Activated T-cell treated with anti-CD3 and anti-CD28 coated beads, Interleukin-2, amount 50 U/mL, for 72 hours (primary cell): Measurements from ENCODE around the gene PREX1. TPM values are rescaled to one million over a fixed set of nuclear protein-coding genes. Genes with fewer than 3 reads are reported as not detected.
"Not testable (repeated sequence)": the region's sequence is repeated elsewhere in the genome, so short reads cannot be mapped to it uniquely, and the experiment has no call there.

Experiments used
- ATAC-seq, 2 donors: fragments of 150-1000 bp; cut with Tn5 transposase; replicated peaks in 1 of 2; 2 replicates each; pipeline ENCODE4 v1.10.0; 2021; ENCODE audit warnings: moderate library complexity in 2 of 2, mild to moderate bottlenecking in 1 of 2
- DNase-seq, 2 donors: peaks; one replicate each; pipeline ENCODE4 v3.0.0; 2021 to 2022; ENCODE audit warnings: mixed read lengths in 1 of 2
- H3K27ac Mint-ChIP-seq: one replicate; pipeline ENCODE4 v1.8.0; 2022; ENCODE audit warnings: mild to moderate bottlenecking, moderate library complexity, mixed read lengths
- H3K27me3 Mint-ChIP-seq: one replicate; pipeline ENCODE4 v1.8.0; 2022; ENCODE audit warnings: low read depth, mixed read lengths
- H3K36me3 Mint-ChIP-seq, 2 donors: one replicate each; pipeline ENCODE4 v1.8.0; 2022; ENCODE audit warnings: mixed read lengths in 2 of 2, mild to moderate bottlenecking in 1 of 2; ENCODE audit not compliant: insufficient read depth in 2 of 2
- H3K4me1 Mint-ChIP-seq: one replicate; pipeline ENCODE4 v1.8.0; 2022; ENCODE audit warnings: low read depth, mixed read lengths
- H3K4me3 Mint-ChIP-seq, 2 donors: one replicate each; pipeline ENCODE4 v1.8.0; 2022; ENCODE audit warnings: mild to moderate bottlenecking in 2 of 2, mixed read lengths in 2 of 2, moderate library complexity in 2 of 2
- H3K9me3 Mint-ChIP-seq, 2 donors: one replicate each; pipeline ENCODE4 v1.8.0; 2022; ENCODE audit warnings: mixed read lengths in 2 of 2
- total RNA-seq, 2 donors: library from RNA; stranded (reverse); gene quantifications; one replicate each; pipeline ENCODE4 v1.2.3, GENCODE V29; 2022

Gene PREX1
- total RNA-seq, 2 donors from 2014 or later: 85.6 to 112 TPM

- H3K9me3 Mint-ChIP-seq: no peaks in the 10 kb centered on the region
- DNase-seq (no peak), ATAC-seq (no peak)
- H3K27ac Mint-ChIP-seq: no peak overlapping the region
- no peaks in the 10 kb centered on the region for H3K4me1 Mint-ChIP-seq
- no peaks in the 10 kb centered on the region for H3K36me3 Mint-ChIP-seq
- no peaks in the 10 kb centered on the region for H3K27me3 Mint-ChIP-seq
- H3K4me3 Mint-ChIP-seq: no peak overlapping the region
Measured at GRCh38 chr20:48603116-48603818, 224.5 kb downstream of the PREX1 start.

GRCh38 chr20:48601798-48602197 lies 226.0 kb downstream of the PREX1 start:
- no peaks in the 10 kb centered on the region for H3K9me3 Mint-ChIP-seq
- no peak overlapping the region for H3K4me3 Mint-ChIP-seq
- no peak for ATAC-seq
- no peaks in the 10 kb centered on the region for H3K4me1 Mint-ChIP-seq
- H3K27me3 Mint-ChIP-seq: no peaks in the 10 kb centered on the region
- H3K36me3 Mint-ChIP-seq: no peaks in the 10 kb centered on the region
- DNase-seq: no peak
- H3K27ac Mint-ChIP-seq: no peak overlapping the region

- Mint-ChIP-seq H3K4me1 (no peaks in the 10 kb centered on the region), H3K9me3 (no peaks in the 10 kb centered on the region)
- no peak for ATAC-seq
Measured at GRCh38 chr20:48600470-48600945, 227.3 kb downstream of the PREX1 start.

GRCh38 chr20:48599748-48600469 lies 227.9 kb downstream of the PREX1 start:
- no peaks in the 10 kb centered on the region for H3K4me1 Mint-ChIP-seq
- ATAC-seq (no peak), DNase-seq (no peak)
- no peaks in the 10 kb centered on the region for H3K27me3 Mint-ChIP-seq
- no peaks in the 10 kb centered on the region for H3K36me3 Mint-ChIP-seq
- H3K4me3 Mint-ChIP-seq: no peak overlapping the region
- H3K9me3 Mint-ChIP-seq: no peaks in the 10 kb centered on the region
- H3K27ac Mint-ChIP-seq: no peak overlapping the region

More at GRCh38 chr20:48600470-48600945, 227.3 kb downstream of the PREX1 start:
- H3K36me3 Mint-ChIP-seq: no peaks in the 10 kb centered on the region
- no peak overlapping the region for H3K4me3 Mint-ChIP-seq
- no peak for DNase-seq
- H3K27me3 Mint-ChIP-seq: no peaks in the 10 kb centered on the region
- H3K27ac Mint-ChIP-seq: no peak overlapping the region

- no peak for DNase-seq
- no peaks in the 10 kb centered on the region for H3K9me3 Mint-ChIP-seq
- ATAC-seq: no peak
- H3K27me3 Mint-ChIP-seq: no peaks in the 10 kb centered on the region
- no peak overlapping the region for H3K27ac Mint-ChIP-seq
- no peak overlapping the region for H3K4me3 Mint-ChIP-seq
- H3K36me3 Mint-ChIP-seq: no peaks in the 10 kb centered on the region
- no peaks in the 10 kb centered on the region for H3K4me1 Mint-ChIP-seq
Measured at GRCh38 chr20:48599106-48599747, 228.6 kb downstream of the PREX1 start.

- H3K4me1 Mint-ChIP-seq, ATAC-seq, H3K36me3 Mint-ChIP-seq, H3K27ac Mint-ChIP-seq, H3K9me3 Mint-ChIP-seq, DNase-seq, H3K27me3 Mint-ChIP-seq, H3K4me3 Mint-ChIP-seq: not testable (repeated sequence)
Measured at GRCh38 chr20:48598303-48598941, 229.4 kb downstream of the PREX1 start.

- DNase-seq (no peak), ATAC-seq (no peak)
- H3K9me3 Mint-ChIP-seq: no peaks in the 10 kb centered on the region
- H3K27me3 Mint-ChIP-seq: no peaks in the 10 kb centered on the region
- H3K4me1 Mint-ChIP-seq: no peaks in the 10 kb centered on the region
- H3K27ac Mint-ChIP-seq: no peak overlapping the region
- no peaks in the 10 kb centered on the region for H3K36me3 Mint-ChIP-seq
- H3K4me3 Mint-ChIP-seq: no peak overlapping the region
Measured at GRCh38 chr20:48597521-48598302, 230.1 kb downstream of the PREX1 start.

- Mint-ChIP-seq H3K4me3 (no peak overlapping the region), H3K27ac (no peak overlapping the region), H3K27me3 (no peaks in the 10 kb centered on the region), H3K4me1 (no peaks in the 10 kb centered on the region), H3K9me3 (no peaks in the 10 kb centered on the region), H3K36me3 (no peaks in the 10 kb centered on the region)
- no peak for ATAC-seq
- DNase-seq: no peak
Measured at GRCh38 chr20:48596334-48596898, 231.4 kb downstream of the PREX1 start.

GRCh38 chr20:48595495-48596333 lies 232.1 kb downstream of the PREX1 start:
- DNase-seq: no peak
- Mint-ChIP-seq H3K27me3 (no peaks in the 10 kb centered on the region), H3K4me3 (no peak overlapping the region), H3K36me3 (no peaks in the 10 kb centered on the region), H3K9me3 (no peaks in the 10 kb centered on the region), H3K4me1 (no peaks in the 10 kb centered on the region), H3K27ac (no peak overlapping the region)
- ATAC-seq: no peak

- Mint-ChIP-seq H3K27me3 (no peaks in the 10 kb centered on the region), H3K36me3 (no peaks in the 10 kb centered on the region), H3K27ac (no peak overlapping the region), H3K4me1 (no peaks in the 10 kb centered on the region), H3K9me3 (no peaks in the 10 kb centered on the region), H3K4me3 (no peak overlapping the region)
- DNase-seq: no peak
- no peak for ATAC-seq
Measured at GRCh38 chr20:48594533-48594932, 233.3 kb downstream of the PREX1 start.

- no peak overlapping the region for H3K27ac Mint-ChIP-seq
- ATAC-seq (no peak), DNase-seq (no peak)
- H3K36me3 Mint-ChIP-seq: no peaks in the 10 kb centered on the region
- H3K9me3 Mint-ChIP-seq: no peaks in the 10 kb centered on the region
- H3K27me3 Mint-ChIP-seq: no peaks in the 10 kb centered on the region
- no peaks in the 10 kb centered on the region for H3K4me1 Mint-ChIP-seq
- no peak overlapping the region for H3K4me3 Mint-ChIP-seq
Measured at GRCh38 chr20:48592107-48592940, 235.5 kb downstream of the PREX1 start.
